ENCODE results near the gene OGFOD3.

Gene OGFOD3

GRCh38 chr17:82424001-82424862 is 5.8 kb upstream of the OGFOD3 start:
- TF ChIP-seq EZH2phosphoT487 (conservative IDR thresholded peaks at IDR 0.05; ENCODE audit: low read length): no peak
- peak; percentile 95 for TF ChIP-seq CTCF (IDR thresholded peaks at IDR 0.05; ENCODE audit: insufficient read depth, low read length, poor library complexity, severe bottlenecking)
- H3K4me2 ChIP-seq (ENCODE audit: low read depth, low read length, poor library complexity, severe bottlenecking): no peak overlapping the region
- H3K4me3 ChIP-seq (ENCODE audit: insufficient read depth, low read length, poor library complexity, severe bottlenecking): no peak overlapping the region
- no peaks in the 10 kb centered on the region for H3K27me3 ChIP-seq (ENCODE audit: low read length)
- H3K9ac ChIP-seq (ENCODE audit: low read length): no peak overlapping the region
- no peaks in the 10 kb centered on the region for H4K20me1 ChIP-seq (ENCODE audit: low read depth, low read length)
- H3K36me3 ChIP-seq (ENCODE audit: low read length): no peaks in the 10 kb centered on the region
- H3F3A ChIP-seq (ENCODE audit: insufficient read depth): no peaks in the 10 kb centered on the region
- no peaks in the 10 kb centered on the region for H3K79me2 ChIP-seq (ENCODE audit: insufficient read depth, low read length)
- no peaks in the 10 kb centered on the region for H3K9me3 ChIP-seq (ENCODE audit: insufficient read depth, low read length)
- H3K9me2 ChIP-seq (replicated peaks; ENCODE audit: insufficient read depth, low read length): no peaks in the 10 kb centered on the region
- no peak overlapping the region for H3K27ac ChIP-seq (ENCODE audit: low read depth, low read length)
- H2AFZ ChIP-seq (ENCODE audit: low read depth, low read length, severe bottlenecking): no peak overlapping the region

GRCh38 chr17:82419540-82419939 is 1.2 kb upstream of the OGFOD3 start:
- Histone ChIP-seq H3K9me3 (ENCODE audit: insufficient read depth, low read length) (no peaks in the 10 kb centered on the region), H3K27me3 (ENCODE audit: low read length) (no peaks in the 10 kb centered on the region), H3K27ac (ENCODE audit: low read depth, low read length) (no peak overlapping the region), H3F3A (ENCODE audit: insufficient read depth) (no peaks in the 10 kb centered on the region), H3K79me2 (ENCODE audit: insufficient read depth, low read length) (no peaks in the 10 kb centered on the region), H2AFZ (ENCODE audit: low read depth, low read length, severe bottlenecking) (no peak overlapping the region), H3K4me3 (ENCODE audit: insufficient read depth, low read length, poor library complexity, severe bottlenecking) (no peak overlapping the region), H3K9ac (ENCODE audit: low read length) (peak overlapping the region; percentile 71), H3K36me3 (ENCODE audit: low read length) (no peaks in the 10 kb centered on the region), H3K4me2 (ENCODE audit: low read depth, low read length, poor library complexity, severe bottlenecking) (peak overlapping the region; percentile 65), H3K9me2 (replicated peaks; ENCODE audit: insufficient read depth, low read length) (no peaks in the 10 kb centered on the region), H4K20me1 (ENCODE audit: low read depth, low read length) (no peaks in the 10 kb centered on the region)
- TF ChIP-seq EZH2phosphoT487 (conservative IDR thresholded peaks at IDR 0.05; ENCODE audit: low read length) (no peak), CTCF (IDR thresholded peaks at IDR 0.05; ENCODE audit: insufficient read depth, low read length, poor library complexity, severe bottlenecking) (no peak)

- Histone ChIP-seq H3K4me2 (ENCODE audit: low read depth, low read length, poor library complexity, severe bottlenecking) (peak overlapping the region; percentile 75), H3K9me3 (ENCODE audit: insufficient read depth, low read length) (no peaks in the 10 kb centered on the region), H2AFZ (ENCODE audit: low read depth, low read length, severe bottlenecking) (no peak overlapping the region), H3F3A (ENCODE audit: insufficient read depth) (no peaks in the 10 kb centered on the region), H3K27ac (ENCODE audit: low read depth, low read length) (no peak overlapping the region), H3K79me2 (ENCODE audit: insufficient read depth, low read length) (no peaks in the 10 kb centered on the region), H3K9me2 (replicated peaks; ENCODE audit: insufficient read depth, low read length) (no peaks in the 10 kb centered on the region), H3K9ac (ENCODE audit: low read length) (no peak overlapping the region), H3K4me3 (ENCODE audit: insufficient read depth, low read length, poor library complexity, severe bottlenecking) (no peak overlapping the region), H3K27me3 (ENCODE audit: low read length) (no peaks in the 10 kb centered on the region), H4K20me1 (ENCODE audit: low read depth, low read length) (no peaks in the 10 kb centered on the region; the same call in 1 of the 2 replicates), H3K36me3 (ENCODE audit: low read length) (no peaks in the 10 kb centered on the region)
- TF ChIP-seq CTCF (IDR thresholded peaks at IDR 0.05; ENCODE audit: insufficient read depth, low read length, poor library complexity, severe bottlenecking) (no peak), EZH2phosphoT487 (conservative IDR thresholded peaks at IDR 0.05; ENCODE audit: low read length) (no peak)
These were observed 1.6 kb downstream of the OGFOD3 start for GRCh38 chr17:82416771-82417170.

All from SU-DHL-6 (cell line).